Parathyroid adenoma (tissue), 2 donors: ENCODE data around the gene CCDC12.
A peak's percentile ranks its signal among the peaks of the same experiment; 100 is the strongest.

Source experiments
- H2AFZ ChIP-seq: fragments of 300-600 bp; sonication (generic); one replicate; pipeline ENCODE4 v1.7.0; 2017; ENCODE audit warnings: antibody characterized with exemption, mild to moderate bottlenecking
- H3K27ac ChIP-seq: fragments of 300-600 bp; sonication (generic); one replicate; pipeline ENCODE4 v1.7.0; 2017
- H3K27me3 ChIP-seq: fragments of 300-600 bp; sonication (generic); one replicate; pipeline ENCODE4 v1.7.0; 2017; ENCODE audit warnings: low read length; ENCODE audit not compliant: control insufficient read depth, insufficient read depth
- H3K36me3 ChIP-seq: fragments of 300-600 bp; sonication (generic); one replicate; pipeline ENCODE4 v1.7.0; 2017; ENCODE audit warnings: low read length; ENCODE audit not compliant: control insufficient read depth, insufficient read depth
- H3K4me1 ChIP-seq: fragments of 300-600 bp; sonication (generic); one replicate; pipeline ENCODE4 v1.7.0; 2017; ENCODE audit warnings: control low read depth
- H3K4me2 ChIP-seq: fragments of 300-600 bp; sonication (generic); one replicate; pipeline ENCODE4 v1.7.0; 2017; ENCODE audit warnings: low read length
- H3K4me3 ChIP-seq: fragments of 300-600 bp; sonication (generic); one replicate; pipeline ENCODE4 v1.7.0; 2017; ENCODE audit warnings: low read depth, low read length
- H3K79me2 ChIP-seq: fragments of 300-600 bp; sonication (generic); one replicate; pipeline ENCODE4 v1.7.0; 2017; ENCODE audit warnings: control low read depth
- H3K9ac ChIP-seq: fragments of 300-600 bp; sonication (generic); one replicate; pipeline ENCODE4 v1.7.0; 2017; ENCODE audit warnings: mild to moderate bottlenecking
- H3K9me3 ChIP-seq: fragments of 300-600 bp; sonication (generic); one replicate; pipeline ENCODE4 v1.7.0; 2017; ENCODE audit warnings: low read length; ENCODE audit not compliant: control insufficient read depth
- TF ChIP-seq, protein P1 (sequence below): fragments of 300-600 bp; sonication (generic); IDR thresholded peaks from one replicate; pipeline ENCODE4 v1.7.0; 2017; ENCODE audit warnings: antibody characterized with exemption, mild to moderate bottlenecking
- donor health status: primary hyperparathyroidism.

Gene CCDC12

DNA sequence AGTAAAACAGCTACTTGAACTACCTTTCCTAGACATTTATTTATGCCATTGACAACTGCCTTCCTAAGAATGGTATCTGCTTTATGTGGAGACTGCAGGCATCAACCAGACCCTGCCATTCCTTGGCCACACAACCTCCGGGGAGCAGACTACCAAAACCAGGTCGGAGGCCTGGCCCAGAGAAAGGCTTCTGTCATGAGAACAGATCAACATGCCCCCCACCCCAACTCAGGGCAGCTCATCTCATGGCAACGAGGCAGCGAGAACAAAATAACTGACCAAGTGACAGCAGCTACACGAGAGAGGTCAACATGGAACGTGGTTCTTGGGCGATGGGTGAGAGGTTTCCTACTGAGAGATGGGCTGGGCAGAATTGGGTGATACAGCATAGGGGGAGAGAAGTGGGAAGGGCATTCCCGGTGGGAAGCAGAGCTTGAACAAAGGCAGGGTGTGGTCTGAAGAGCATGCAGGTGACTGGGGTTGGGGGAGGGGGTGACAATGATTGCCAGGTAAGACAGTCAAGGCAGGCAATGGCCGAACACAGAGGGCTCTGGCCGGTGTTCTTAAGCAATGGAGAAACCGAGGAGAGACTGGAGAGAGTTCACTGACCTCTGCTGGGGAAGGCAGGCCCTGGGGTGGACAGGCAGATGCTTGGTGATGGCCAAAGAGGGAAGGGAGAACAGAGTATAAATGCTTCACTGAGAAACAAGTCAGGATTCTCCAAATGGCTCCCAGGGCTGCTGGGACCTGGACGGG is 33.9 kb downstream of the CCDC12 start:
- H3K36me3 ChIP-seq: no peaks in the 10 kb centered on the region
- TF ChIP-seq, protein P1, sequence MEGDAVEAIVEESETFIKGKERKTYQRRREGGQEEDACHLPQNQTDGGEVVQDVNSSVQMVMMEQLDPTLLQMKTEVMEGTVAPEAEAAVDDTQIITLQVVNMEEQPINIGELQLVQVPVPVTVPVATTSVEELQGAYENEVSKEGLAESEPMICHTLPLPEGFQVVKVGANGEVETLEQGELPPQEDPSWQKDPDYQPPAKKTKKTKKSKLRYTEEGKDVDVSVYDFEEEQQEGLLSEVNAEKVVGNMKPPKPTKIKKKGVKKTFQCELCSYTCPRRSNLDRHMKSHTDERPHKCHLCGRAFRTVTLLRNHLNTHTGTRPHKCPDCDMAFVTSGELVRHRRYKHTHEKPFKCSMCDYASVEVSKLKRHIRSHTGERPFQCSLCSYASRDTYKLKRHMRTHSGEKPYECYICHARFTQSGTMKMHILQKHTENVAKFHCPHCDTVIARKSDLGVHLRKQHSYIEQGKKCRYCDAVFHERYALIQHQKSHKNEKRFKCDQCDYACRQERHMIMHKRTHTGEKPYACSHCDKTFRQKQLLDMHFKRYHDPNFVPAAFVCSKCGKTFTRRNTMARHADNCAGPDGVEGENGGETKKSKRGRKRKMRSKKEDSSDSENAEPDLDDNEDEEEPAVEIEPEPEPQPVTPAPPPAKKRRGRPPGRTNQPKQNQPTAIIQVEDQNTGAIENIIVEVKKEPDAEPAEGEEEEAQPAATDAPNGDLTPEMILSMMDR: no peak
- no peaks in the 10 kb centered on the region for H3K9me3 ChIP-seq
- no peak overlapping the region for H3K4me3 ChIP-seq
- peaks cover 79% of the 10 kb centered on the region for H3K4me1 ChIP-seq
- H3K27ac ChIP-seq: peak overlapping the region; percentile 78
- H2AFZ ChIP-seq: no peak overlapping the region
- H3K9ac ChIP-seq: no peak overlapping the region
- H3K27me3 ChIP-seq: no peaks in the 10 kb centered on the region
- peaks cover 42% of the 10 kb centered on the region for H3K79me2 ChIP-seq
- H3K4me2 ChIP-seq: no peak overlapping the region

DNA sequence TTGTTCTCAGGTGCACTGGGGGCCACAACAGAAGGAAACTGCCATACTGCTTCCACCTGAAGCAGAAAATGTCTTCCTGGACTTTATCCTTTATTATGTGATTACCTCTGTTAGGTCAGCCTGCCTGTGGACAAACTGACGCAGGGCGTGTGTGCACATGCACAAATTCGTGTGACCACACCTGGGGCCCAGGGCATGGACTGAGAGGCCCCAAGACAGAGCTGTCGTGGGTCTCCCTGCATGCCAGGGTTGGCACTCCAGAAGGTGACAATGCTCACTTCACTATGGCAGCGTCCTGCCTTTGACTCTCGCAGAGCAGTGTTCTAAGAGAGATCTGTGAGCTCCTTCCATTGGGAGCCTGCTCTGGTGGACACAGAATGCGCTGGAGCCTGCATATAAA is 34.5 kb downstream of the CCDC12 start:
- Histone ChIP-seq H3K36me3 (no peaks in the 10 kb centered on the region), H3K4me1 (peaks cover 74% of the 10 kb centered on the region), H3K9me3 (no peaks in the 10 kb centered on the region), H3K27me3 (no peaks in the 10 kb centered on the region), H3K4me3 (no peak overlapping the region), H2AFZ (no peak overlapping the region), H3K9ac (no peak overlapping the region), H3K79me2 (peaks cover 42% of the 10 kb centered on the region), H3K4me2 (no peak overlapping the region), H3K27ac (no peak overlapping the region)
- TF ChIP-seq, protein P1: no peak

DNA sequence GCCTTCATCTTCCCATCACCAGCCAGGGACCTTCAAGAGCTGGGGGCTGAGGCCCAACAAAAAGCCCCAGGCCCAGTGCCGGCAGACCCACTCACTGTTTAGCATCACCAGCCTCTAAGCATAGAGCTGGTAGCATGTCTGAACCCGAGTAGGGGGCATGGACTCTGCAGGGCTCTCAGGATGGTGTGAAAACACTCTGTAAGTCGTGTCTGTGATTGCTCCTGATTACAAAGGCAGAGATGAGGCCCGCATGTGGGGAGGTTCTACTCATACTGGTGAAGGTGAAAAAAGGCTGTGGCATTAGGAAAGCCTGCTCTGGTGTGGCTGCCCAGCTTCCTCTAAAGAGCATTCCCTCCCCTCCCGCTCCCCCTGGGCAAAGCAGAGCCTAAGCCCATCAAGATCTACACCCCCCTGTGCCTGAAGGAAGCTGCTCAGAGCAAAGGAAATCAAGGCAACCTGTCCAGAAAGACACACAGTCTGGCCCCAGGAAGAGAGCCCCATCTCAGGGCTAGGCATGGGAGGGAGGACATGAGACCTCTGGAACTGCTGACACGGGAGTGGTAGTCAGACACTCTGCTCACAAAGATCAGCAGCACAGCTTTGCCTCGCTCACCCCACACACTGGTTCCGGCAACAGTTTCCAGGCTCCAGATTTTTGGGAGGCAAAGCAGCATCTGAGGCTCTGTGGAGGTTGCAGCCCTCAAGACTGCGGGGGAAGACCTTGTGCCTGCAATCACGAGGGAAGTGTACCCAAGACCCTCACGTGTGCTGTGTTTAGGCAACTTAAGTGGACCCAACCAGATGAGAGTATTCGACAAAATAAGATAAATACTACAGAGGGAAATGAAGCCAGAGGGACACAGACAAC is 36.7 kb downstream of the CCDC12 start:
- Histone ChIP-seq H3K9ac (no peak overlapping the region), H3K36me3 (no peaks in the 10 kb centered on the region), H3K79me2 (peaks cover 46% of the 10 kb centered on the region), H3K4me1 (peaks cover 63% of the 10 kb centered on the region), H3K9me3 (no peaks in the 10 kb centered on the region), H3K4me2 (no peak overlapping the region), H3K27ac (peak overlapping the region; percentile 76), H3K27me3 (no peaks in the 10 kb centered on the region), H3K4me3 (no peak overlapping the region), H2AFZ (no peak overlapping the region)
- TF ChIP-seq, protein P1: no peak

DNA sequence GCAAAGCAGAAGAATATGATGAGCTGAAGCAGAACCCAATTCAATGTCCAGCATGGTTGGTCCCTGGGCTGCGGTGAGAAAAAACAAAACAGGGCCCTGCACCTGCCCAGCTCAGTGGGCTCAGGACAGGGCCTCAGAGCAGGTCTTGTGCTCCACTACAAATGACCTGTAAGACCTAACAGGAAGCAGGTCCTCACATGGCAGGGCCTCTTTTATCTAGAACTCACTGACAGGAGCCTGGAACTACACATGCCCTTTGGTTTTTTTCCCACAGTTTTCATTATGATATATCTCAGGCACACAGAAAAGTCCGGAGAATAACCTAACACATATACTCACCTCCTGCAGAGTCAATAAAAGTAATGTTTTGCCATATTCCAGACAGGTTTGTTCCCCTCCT is 38.4 kb downstream of the CCDC12 start:
- H3K36me3 ChIP-seq: no peaks in the 10 kb centered on the region
- no peaks in the 10 kb centered on the region for H3K9me3 ChIP-seq
- H3K4me2 ChIP-seq: no peak overlapping the region
- no peak overlapping the region for H3K4me3 ChIP-seq
- H3K9ac ChIP-seq: no peak overlapping the region
- TF ChIP-seq, protein P1: no peak
- H3K27me3 ChIP-seq: no peaks in the 10 kb centered on the region
- peak overlapping the region; percentile 76 for H3K27ac ChIP-seq
- H3K79me2 ChIP-seq: peaks cover 42% of the 10 kb centered on the region
- H2AFZ ChIP-seq: no peak overlapping the region
- H3K4me1 ChIP-seq: peaks cover 59% of the 10 kb centered on the region
